MCF 10A (cell line): ENCODE data around the gene FGGY. TPM values are rescaled to one million over a fixed set of nuclear protein-coding genes. Genes with fewer than 3 reads are reported as not detected.

ENCODE experiments used
- BruUV-seq: library from RNA; stranded (reverse); fragments of 400-500 nt; replicated peaks from 2 replicates; lab custom pipeline; 2021; lab: Mats Ljungman, UMichigan
- CTCF ChIA-PET: fragments of 300-600 bp; sonication (Branson Sonifier 250); formaldehyde crosslinking; extraction: SDS; loops from one replicate; lab custom pipeline; 2021; ENCODE audit warnings: antibody characterized with exemption, inconsistent platforms; lab: Yijun Ruan, JAX
- POLR2A ChIA-PET: fragments of 300-600, 350-650 bp; sonication (Branson Sonifier 250); formaldehyde crosslinking; extraction: SDS; loops from one replicate; lab custom pipeline; 2020; ENCODE audit warnings: antibody characterized with exemption, inconsistent platforms; lab: Yijun Ruan, JAX
- DNase-seq: peaks from one replicate; pipeline ENCODE4 v3.0.0-alpha.2; 2018; ENCODE audit not compliant: unreplicated experiment
- H3K27ac Mint-ChIP-seq: one replicate; pipeline ENCODE4 v1.8.0; 2022; ENCODE audit warnings: mild to moderate bottlenecking, low read depth, mixed read lengths; ENCODE audit not compliant: unreplicated experiment
- H3K27me3 Mint-ChIP-seq: one replicate; pipeline ENCODE4 v1.8.0; 2022; ENCODE audit warnings: mixed read lengths; ENCODE audit not compliant: insufficient read depth, unreplicated experiment
- H3K36me3 Mint-ChIP-seq: one replicate; pipeline ENCODE4 v1.8.0; 2022; ENCODE audit warnings: mild to moderate bottlenecking, moderate library complexity, mixed read lengths; ENCODE audit not compliant: insufficient read depth, unreplicated experiment
- H3K4me1 Mint-ChIP-seq: one replicate; pipeline ENCODE4 v1.8.0; 2022; ENCODE audit warnings: mixed read lengths; ENCODE audit not compliant: insufficient read depth, unreplicated experiment
- H3K4me3 Mint-ChIP-seq: one replicate; pipeline ENCODE4 v1.8.0; 2022; ENCODE audit warnings: mild to moderate bottlenecking, moderate library complexity, mixed read lengths; ENCODE audit not compliant: unreplicated experiment
- H3K9me3 Mint-ChIP-seq: one replicate; pipeline ENCODE4 v1.8.0; 2022; ENCODE audit warnings: mixed read lengths; ENCODE audit not compliant: unreplicated experiment
- intact Hi-C: fragments of 100-400 bp; cut with micrococcal nuclease; formaldehyde crosslinking; loops from 2 replicates; pipeline ENCODE4 v1.14.1; 2022
- microRNA-seq: library from miRNA; unstranded; fragments of <30 nt; microRNA quantifications from one replicate; pipeline ENCODE4 v1.2.0, GENCODE V29; 2022
- total RNA-seq: library from RNA; stranded (reverse); gene quantifications from 2 replicates; pipeline ENCODE4 v1.2.3, GENCODE V29; 2022
- TF ChIP-seq, protein P1 (sequence below): fragments of 200-600 bp; IDR thresholded peaks from one replicate; pipeline ENCODE4 v1.8.0; 2022; ENCODE audit warnings: antibody characterized with exemption, mild to moderate bottlenecking; ENCODE audit not compliant: unreplicated experiment

FGGY gene
- total RNA-seq, 1 experiment from 2014 or later: 10.6 TPM

GRCh38 chr1:59803458-59804038 is 506.7 kb downstream of the FGGY start:
- Mint-ChIP-seq H3K9me3 (no peaks in the 10 kb centered on the region), H3K4me3 (no peak overlapping the region), H3K4me1 (no peaks in the 10 kb centered on the region), H3K36me3 (no peaks in the 10 kb centered on the region), H3K27ac (no peak overlapping the region), H3K27me3 (no peaks in the 10 kb centered on the region)
- CTCF ChIA-PET: no interaction called here
- no TSS peak for BruUV-seq
- no peak for DNase-seq
- TF ChIP-seq, protein P1, sequence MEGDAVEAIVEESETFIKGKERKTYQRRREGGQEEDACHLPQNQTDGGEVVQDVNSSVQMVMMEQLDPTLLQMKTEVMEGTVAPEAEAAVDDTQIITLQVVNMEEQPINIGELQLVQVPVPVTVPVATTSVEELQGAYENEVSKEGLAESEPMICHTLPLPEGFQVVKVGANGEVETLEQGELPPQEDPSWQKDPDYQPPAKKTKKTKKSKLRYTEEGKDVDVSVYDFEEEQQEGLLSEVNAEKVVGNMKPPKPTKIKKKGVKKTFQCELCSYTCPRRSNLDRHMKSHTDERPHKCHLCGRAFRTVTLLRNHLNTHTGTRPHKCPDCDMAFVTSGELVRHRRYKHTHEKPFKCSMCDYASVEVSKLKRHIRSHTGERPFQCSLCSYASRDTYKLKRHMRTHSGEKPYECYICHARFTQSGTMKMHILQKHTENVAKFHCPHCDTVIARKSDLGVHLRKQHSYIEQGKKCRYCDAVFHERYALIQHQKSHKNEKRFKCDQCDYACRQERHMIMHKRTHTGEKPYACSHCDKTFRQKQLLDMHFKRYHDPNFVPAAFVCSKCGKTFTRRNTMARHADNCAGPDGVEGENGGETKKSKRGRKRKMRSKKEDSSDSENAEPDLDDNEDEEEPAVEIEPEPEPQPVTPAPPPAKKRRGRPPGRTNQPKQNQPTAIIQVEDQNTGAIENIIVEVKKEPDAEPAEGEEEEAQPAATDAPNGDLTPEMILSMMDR: no peak
- POLR2A ChIA-PET: no interaction called here
- intact Hi-C loops: no loop called here

- H3K9me3 Mint-ChIP-seq: no peaks in the 10 kb centered on the region
- H3K4me3 Mint-ChIP-seq: no peak overlapping the region
- ChIA-PET CTCF (interaction anchor here (0.7 kb wide), 1 partner anchor 150 kb away, joined by 4 read pairs; no protein-coding TSS in a partner anchor), POLR2A (interaction anchor here (1.0 to 2.7 kb wide), 2 partner anchors 10 to 12 kb away, joined by 3 to 10 read pairs; partner anchors contain the start of gene HOOK1)
- TF ChIP-seq, protein P1: no peak
- no peaks in the 10 kb centered on the region for H3K27me3 Mint-ChIP-seq
- H3K4me1 Mint-ChIP-seq: no peaks in the 10 kb centered on the region
- BruUV-seq: no TSS peak
- no peak for DNase-seq
- H3K36me3 Mint-ChIP-seq: no peaks in the 10 kb centered on the region
- H3K27ac Mint-ChIP-seq: no peak overlapping the region
- intact Hi-C loops: no loop called here
Measured at GRCh38 chr1:59804301-59804700, 507.4 kb downstream of the FGGY start.

DNA sequence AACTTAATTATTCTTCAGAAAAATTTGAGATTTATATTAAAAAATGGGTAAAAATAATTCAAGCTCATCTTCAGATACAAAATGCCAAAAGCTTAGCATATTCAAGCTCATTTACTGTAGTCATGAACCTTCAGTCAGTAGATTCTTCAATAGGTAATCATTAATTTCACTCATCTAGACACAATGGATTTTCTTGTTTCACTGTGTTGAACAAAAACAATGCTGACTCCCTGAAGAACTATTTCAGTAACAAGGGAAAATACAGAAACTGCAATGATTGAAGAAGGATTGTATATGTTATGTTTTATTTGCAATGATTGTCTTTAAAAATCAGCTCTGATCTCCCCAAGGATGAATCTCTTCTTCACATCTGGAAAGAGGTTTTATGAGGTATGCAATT is 508.7 kb downstream of the FGGY start:
- Mint-ChIP-seq H3K36me3 (no peaks in the 10 kb centered on the region), H3K4me1 (no peaks in the 10 kb centered on the region), H3K27me3 (no peaks in the 10 kb centered on the region), H3K9me3 (no peaks in the 10 kb centered on the region), H3K4me3 (no peak overlapping the region), H3K27ac (no peak overlapping the region)
- no peak for DNase-seq
- TF ChIP-seq, protein P1: no peak
- intact Hi-C loops: no loop called here
- ChIA-PET CTCF (interaction anchor here (0.7 to 0.8 kb wide), 2 partner anchors 9 to 11 kb away, joined by 3 to 6 read pairs; partner anchors contain the start of gene HOOK1), POLR2A (interaction anchor here (0.7 to 2.7 kb wide), 2 partner anchors 9 to 11 kb away, joined by 3 to 10 read pairs; partner anchors contain the start of gene HOOK1)
- no TSS peak for BruUV-seq

Small RNAs within 50 kb of the gene (microRNA-seq; reads per million reads assigned to microRNA genes)
- gene MIR4711: not detected
